Activated CD8-positive, alpha-beta T cell treated with anti-CD3 and anti-CD28 coated beads for 36 hours (primary cell): ENCODE results near the gene DNAH1. TPM values are rescaled to one million over a fixed set of nuclear protein-coding genes. Genes with fewer than 3 reads are reported as not detected.

Experiments used
- ATAC-seq: fragments of 200-7000 bp; cut with Tn5 transposase; one replicate; pipeline ENCODE4 v1.10.0; 2021; ENCODE audit warnings: mild to moderate bottlenecking, moderate library complexity
- CTCF ChIA-PET: fragments of 350-600 bp; sonication (Branson Sonifier 250); formaldehyde crosslinking; loops from one replicate; lab custom pipeline; 2021; ENCODE audit warnings: antibody characterized with exemption; lab: Charles Lee
- POLR2A ChIA-PET: fragments of 350-600 bp; sonication (Branson Sonifier 250); formaldehyde crosslinking; loops from one replicate; lab custom pipeline; 2021; ENCODE audit warnings: antibody characterized with exemption; lab: Charles Lee
- DNase-seq: peaks from one replicate; pipeline ENCODE4 v3.0.0-alpha.2; 2020
- H3K27ac Mint-ChIP-seq: one replicate; pipeline ENCODE4 v1.8.0; 2021; ENCODE audit warnings: mild to moderate bottlenecking, mixed read lengths
- H3K27me3 Mint-ChIP-seq: one replicate; pipeline ENCODE4 v1.8.0; 2021; ENCODE audit warnings: mixed read lengths
- H3K36me3 Mint-ChIP-seq: one replicate; pipeline ENCODE4 v1.8.0; 2021; ENCODE audit warnings: low read depth, mixed read lengths
- H3K4me1 Mint-ChIP-seq: one replicate; pipeline ENCODE4 v1.8.0; 2021; ENCODE audit warnings: low read depth, mixed read lengths
- H3K4me3 Mint-ChIP-seq: one replicate; pipeline ENCODE4 v1.8.0; 2021; ENCODE audit warnings: mild to moderate bottlenecking, moderate library complexity, mixed read lengths
- H3K9me3 Mint-ChIP-seq: one replicate; pipeline ENCODE4 v1.8.0; 2021; ENCODE audit warnings: mixed read lengths
- intact Hi-C: fragments of 100-400 bp; cut with micrococcal nuclease; formaldehyde crosslinking; loops from one replicate; pipeline ENCODE4 v1.10.0; 2022
- total RNA-seq, 2 experiments: library from RNA; stranded (reverse); gene quantifications; one replicate each; pipeline ENCODE4 v1.2.3, GENCODE V29; 2021
- TF ChIP-seq, protein P1 (sequence below): fragments of 200-600 bp; IDR thresholded peaks from one replicate; pipeline ENCODE4 v1.8.0; 2022; ENCODE audit warnings: antibody characterized with exemption, mild to moderate bottlenecking

Gene DNAH1
- total RNA-seq, 2 experiments from 2014 or later: 9.2 to 10.2 TPM

DNA sequence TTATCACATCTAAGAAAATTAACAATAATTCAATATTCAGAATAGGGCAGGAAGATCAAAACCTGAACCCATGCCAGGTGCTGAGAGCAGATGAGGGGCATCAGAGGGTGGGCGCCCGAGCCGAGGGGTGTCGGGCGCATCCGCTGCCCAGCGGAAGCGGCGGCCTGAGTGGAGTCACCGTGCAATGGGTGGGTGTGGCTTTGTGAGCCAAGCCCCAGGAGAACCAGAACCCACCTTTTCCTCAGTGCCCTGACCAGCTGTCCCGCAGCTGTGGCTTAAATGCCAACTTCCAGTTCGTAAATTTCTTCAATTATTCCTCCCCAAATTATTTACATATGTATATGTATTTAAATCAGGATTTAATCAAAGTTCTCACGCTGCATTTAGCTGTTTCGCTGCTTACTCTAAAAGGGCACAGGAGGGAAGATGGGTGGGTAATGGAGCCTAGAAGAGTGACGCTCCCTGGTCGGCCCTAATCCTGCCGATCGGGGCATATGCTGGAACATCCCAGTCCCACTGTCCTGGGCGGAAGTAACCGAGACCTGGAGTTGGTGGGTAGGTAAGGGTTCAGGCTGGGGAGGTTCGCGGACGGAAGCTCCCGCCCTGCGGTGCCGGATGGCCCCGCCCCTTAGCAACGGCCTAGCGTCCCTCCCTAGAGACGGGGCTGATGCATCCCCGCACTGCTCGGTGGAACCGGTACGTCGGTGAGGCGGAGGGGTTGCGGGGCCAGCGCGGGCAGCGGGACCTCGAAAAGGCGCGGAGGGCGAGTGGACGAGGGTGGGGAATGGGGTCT is 1.3 kb downstream of the DNAH1 start:
- CTCF ChIA-PET: interaction anchor here (0.8 to 2.3 kb wide), 3 partner anchors 11 to 27 kb away, joined by 3 to 10 read pairs (median 4); no protein-coding TSS in a partner anchor
- TF ChIP-seq, protein P1, sequence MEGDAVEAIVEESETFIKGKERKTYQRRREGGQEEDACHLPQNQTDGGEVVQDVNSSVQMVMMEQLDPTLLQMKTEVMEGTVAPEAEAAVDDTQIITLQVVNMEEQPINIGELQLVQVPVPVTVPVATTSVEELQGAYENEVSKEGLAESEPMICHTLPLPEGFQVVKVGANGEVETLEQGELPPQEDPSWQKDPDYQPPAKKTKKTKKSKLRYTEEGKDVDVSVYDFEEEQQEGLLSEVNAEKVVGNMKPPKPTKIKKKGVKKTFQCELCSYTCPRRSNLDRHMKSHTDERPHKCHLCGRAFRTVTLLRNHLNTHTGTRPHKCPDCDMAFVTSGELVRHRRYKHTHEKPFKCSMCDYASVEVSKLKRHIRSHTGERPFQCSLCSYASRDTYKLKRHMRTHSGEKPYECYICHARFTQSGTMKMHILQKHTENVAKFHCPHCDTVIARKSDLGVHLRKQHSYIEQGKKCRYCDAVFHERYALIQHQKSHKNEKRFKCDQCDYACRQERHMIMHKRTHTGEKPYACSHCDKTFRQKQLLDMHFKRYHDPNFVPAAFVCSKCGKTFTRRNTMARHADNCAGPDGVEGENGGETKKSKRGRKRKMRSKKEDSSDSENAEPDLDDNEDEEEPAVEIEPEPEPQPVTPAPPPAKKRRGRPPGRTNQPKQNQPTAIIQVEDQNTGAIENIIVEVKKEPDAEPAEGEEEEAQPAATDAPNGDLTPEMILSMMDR: no peak
- H3K36me3 Mint-ChIP-seq: no peaks in the 10 kb centered on the region
- intact Hi-C loops: no loop called here
- DNase-seq (peak; percentile 76), ATAC-seq (peak; percentile 90)
- no peaks in the 10 kb centered on the region for H3K27me3 Mint-ChIP-seq
- peak overlapping the region; percentile 55 for H3K4me3 Mint-ChIP-seq
- no peaks in the 10 kb centered on the region for H3K9me3 Mint-ChIP-seq
- H3K27ac Mint-ChIP-seq: no peak overlapping the region
- POLR2A ChIA-PET: interaction anchor here (0.7 to 1.2 kb wide), 5 partner anchors 34 to 261 kb away, joined by 3 to 4 read pairs (median 3); partner anchors contain the start of gene DUSP7
- peaks cover 45% of the 10 kb centered on the region for H3K4me1 Mint-ChIP-seq

DNA sequence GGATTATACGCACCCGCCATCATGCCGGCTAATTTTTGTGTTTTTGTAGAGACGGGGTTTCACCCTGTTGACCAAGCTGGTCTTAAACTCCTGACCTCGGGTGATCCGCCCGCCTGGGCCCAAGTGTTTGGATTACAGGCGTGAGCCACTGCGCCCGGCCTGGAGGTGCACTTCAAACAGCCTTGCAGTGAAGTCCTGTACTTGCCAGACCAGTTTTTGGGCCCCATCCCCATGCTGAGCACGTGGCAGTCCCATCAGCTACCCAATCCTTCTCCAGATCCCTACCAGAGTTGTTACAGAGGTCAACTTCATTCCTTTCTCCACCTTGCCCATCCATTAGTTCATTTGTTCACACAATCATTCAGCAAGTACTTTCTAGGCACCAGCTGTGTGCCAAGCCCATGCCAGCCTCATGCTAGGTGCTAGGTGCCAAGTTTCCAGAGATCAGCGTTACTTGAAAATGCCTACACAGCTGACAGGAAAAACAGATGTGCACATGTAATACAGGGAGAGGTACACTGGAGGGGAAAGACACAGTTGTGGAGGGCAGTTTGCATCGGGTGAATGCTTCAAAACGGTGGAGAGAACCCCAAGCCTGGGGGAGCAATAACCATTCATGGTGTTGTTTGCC is 2.2 kb downstream of the DNAH1 start:
- Mint-ChIP-seq H3K9me3 (no peaks in the 10 kb centered on the region), H3K36me3 (no peaks in the 10 kb centered on the region), H3K27ac (no peak overlapping the region), H3K4me3 (no peak overlapping the region), H3K4me1 (peaks cover 39% of the 10 kb centered on the region), H3K27me3 (no peaks in the 10 kb centered on the region)
- TF ChIP-seq, protein P1: no peak
- POLR2A ChIA-PET: interaction anchor here (1.0 to 1.3 kb wide), 4 partner anchors 23 to 262 kb away, joined by 3 read pairs; partner anchors contain the start of gene DUSP7
- DNase-seq: no peak
- no peak for ATAC-seq
- intact Hi-C loops: no loop called here
- CTCF ChIA-PET: interaction anchor here (1.6 to 2.3 kb wide), 4 partner anchors 20 to 99 kb away, joined by 4 to 10 read pairs (median 8); no protein-coding TSS in a partner anchor

DNA sequence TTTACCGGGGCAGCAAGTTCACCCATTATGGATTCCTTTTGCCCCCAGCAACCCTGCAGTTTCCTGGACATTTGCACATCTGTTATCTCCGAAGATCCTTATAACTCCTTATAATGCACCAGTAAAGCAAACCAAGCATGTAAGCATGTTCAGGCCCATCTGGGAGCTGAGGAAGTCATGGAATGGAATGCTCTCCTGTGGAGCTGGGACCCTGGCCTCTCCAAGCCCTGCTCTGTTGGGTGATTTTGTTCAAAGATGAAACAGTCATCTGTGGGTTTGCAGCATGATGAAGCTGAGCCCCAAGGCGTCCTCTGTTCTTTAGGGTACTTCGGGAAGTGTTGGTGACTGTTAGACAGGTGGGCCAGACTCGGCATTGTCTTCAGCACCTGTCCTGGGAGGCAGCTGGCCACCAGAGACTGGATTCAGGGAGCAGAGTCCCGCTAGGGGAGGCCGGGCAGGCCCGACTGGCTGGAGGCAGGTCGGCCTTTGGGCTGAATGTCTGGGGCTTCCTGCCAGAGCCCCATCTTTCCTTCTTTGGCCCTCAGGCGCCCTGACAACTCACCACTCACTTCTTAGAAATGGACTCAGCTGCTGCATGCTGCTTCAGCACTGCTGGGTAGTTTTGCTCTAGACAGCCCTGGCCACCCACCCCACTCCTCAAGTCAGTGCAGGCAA is 3.9 kb downstream of the DNAH1 start:
- ChIA-PET CTCF (interaction anchor here (0.7 to 1.6 kb wide), 4 partner anchors 18 to 100 kb away, joined by 3 to 10 read pairs (median 6); no protein-coding TSS in a partner anchor), POLR2A (interaction anchor here (1.4 kb wide), 1 partner anchor 41 kb away, joined by 6 read pairs; the partner anchor contains the start of gene WDR82)
- intact Hi-C loops: no loop called here
- TF ChIP-seq, protein P1: no peak
- no peaks in the 10 kb centered on the region for H3K9me3 Mint-ChIP-seq
- no peaks in the 10 kb centered on the region for H3K36me3 Mint-ChIP-seq
- ATAC-seq: no peak
- peaks cover 22% of the 10 kb centered on the region for H3K4me1 Mint-ChIP-seq
- no peak overlapping the region for H3K27ac Mint-ChIP-seq
- H3K4me3 Mint-ChIP-seq: no peak overlapping the region
- DNase-seq: no peak
- no peaks in the 10 kb centered on the region for H3K27me3 Mint-ChIP-seq

DNA sequence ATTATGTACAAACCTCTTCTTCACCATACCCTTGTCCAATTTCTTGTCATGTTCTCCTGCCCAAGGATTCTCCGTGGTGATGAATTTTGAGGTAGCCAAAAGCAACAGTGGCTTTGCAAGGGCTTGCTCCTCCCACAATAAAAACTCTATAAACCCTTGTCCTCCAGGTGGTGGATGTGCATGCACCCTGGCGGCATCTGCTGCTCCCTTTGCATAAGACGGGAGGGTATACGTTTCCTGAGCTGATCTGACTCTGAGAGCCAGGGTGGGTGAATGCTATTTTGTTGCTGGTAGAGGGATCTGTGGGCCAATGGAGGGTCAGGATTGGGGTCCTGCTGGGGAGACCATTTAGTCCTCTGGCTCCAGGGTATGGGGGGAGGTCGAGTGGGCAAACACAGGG is 5.4 kb downstream of the DNAH1 start:
- H3K27me3 Mint-ChIP-seq: no peaks in the 10 kb centered on the region
- no peak for ATAC-seq
- POLR2A ChIA-PET: no interaction called here

More for the DNA sequence above, 5.4 kb downstream of the DNAH1 start:
- Mint-ChIP-seq H3K4me3 (no peak overlapping the region), H3K27ac (no peak overlapping the region), H3K4me1 (peaks cover 16% of the 10 kb centered on the region), H3K36me3 (no peaks in the 10 kb centered on the region), H3K9me3 (no peaks in the 10 kb centered on the region)
- intact Hi-C loops: no loop called here
- TF ChIP-seq, protein P1: no peak
- CTCF ChIA-PET: interaction anchor here (0.9 kb wide), 1 partner anchor 18 kb away, joined by 4 read pairs; no protein-coding TSS in a partner anchor
- DNase-seq: no peak
